ENCODE data around the gene ADD3.

The ADD3 gene

DNA sequence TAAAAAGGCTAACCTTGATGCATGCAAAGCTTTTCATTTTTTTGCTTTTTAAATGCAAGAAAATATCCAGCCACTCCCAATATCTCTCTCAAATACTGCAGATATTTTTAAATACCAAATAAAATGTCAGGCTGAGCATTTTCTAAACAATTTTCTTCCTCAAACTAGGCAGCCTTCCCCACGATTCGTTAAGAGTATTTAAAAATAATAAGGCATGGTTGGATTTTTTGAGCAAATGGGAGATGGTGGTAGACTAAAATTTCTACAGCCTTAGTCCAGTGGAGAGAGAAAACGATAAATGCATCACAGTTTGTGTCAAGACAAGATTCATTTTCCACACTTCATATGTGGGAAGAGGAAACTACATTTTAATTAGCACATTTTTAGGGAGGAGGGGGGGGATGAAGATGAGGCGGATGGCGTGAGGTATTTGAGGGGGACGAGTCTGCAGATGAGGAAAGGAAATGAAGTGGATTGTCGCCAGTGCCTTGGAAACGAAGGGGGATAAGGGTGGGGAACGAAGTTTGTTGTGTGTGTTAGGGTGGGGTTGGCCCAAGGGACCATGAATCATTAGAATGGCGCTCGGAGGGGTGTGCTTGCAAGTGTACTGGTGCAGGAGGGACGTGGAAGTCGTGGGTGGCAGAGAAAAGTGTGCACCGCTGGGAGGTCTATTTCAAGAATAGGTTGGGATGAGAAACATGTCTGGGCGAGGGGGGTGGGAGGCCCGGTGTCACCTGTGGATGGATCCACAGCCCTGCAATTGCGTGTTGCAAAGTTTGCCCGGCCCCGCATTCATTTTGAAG is 1.2 kb upstream of the ADD3 start:
- no peak for DNase-seq

DNA sequence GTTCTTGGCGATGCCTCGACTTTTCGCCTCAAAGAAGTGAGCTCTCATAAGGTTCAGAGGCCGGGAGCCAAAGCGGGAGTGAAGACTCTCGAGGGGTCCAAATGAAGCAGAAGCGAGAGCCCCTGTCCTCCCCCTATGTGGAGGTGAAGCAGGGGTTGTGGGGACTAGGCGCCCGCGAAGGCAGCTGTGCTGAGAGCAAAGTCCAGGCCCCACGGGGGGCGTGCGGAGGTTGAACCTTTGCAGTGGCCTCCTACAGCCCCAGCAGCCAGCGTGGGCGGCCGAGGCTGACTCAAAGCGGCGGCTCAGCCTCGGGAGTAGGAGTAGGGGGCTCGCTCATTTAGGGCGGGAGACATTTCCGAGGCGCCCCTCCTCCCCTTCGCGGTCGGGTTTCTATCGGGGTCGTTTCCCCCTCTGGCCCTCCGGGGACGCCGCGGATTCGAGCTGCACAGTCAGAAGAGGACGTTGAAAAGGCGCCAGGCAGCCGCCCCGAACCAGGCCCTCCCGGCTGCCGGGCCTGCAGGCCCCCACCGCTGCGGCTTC is 553 bp upstream of the ADD3 start:
- DNase-seq, result no peak

DNA sequence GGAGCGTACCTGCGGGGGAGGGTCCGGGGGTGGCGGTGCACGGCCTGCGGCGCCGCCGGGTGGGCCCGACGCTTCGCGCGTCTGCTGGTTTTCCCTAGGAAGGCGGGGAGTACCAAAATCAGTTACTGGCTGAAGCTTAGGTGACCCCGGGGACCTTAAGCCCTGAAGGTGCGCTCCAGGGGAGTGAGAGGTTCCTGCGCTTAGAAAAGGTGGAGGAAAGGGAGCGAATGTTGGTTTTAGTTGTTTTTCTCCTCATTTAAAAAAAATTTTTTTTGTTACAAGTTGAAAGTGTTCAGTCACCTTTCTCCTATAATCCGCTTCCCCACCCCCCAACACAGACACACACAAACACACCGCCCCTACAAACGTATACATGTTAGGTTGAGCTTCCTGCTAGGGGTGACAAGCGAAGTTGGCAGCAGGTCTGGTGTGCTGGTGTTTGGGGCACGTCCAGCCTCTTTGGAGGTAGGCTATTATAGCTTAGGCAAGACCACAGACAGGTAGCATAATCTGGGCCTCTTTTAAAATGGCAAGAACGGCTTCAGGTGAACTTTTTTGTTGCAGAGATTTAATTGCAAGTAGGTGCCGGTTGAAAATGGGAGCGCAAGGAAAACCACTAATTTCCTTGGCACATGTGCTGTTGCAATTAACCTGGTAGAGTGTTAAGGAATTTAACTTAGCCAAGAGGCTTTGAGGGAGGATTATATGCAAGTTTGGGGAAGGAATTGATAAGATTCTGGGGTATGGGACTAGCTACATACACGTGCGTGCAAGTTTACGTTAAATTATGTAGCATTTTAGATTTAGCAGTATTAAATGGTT is 945 bp downstream of the ADD3 start:
- DNase-seq, result no peak

DNA sequence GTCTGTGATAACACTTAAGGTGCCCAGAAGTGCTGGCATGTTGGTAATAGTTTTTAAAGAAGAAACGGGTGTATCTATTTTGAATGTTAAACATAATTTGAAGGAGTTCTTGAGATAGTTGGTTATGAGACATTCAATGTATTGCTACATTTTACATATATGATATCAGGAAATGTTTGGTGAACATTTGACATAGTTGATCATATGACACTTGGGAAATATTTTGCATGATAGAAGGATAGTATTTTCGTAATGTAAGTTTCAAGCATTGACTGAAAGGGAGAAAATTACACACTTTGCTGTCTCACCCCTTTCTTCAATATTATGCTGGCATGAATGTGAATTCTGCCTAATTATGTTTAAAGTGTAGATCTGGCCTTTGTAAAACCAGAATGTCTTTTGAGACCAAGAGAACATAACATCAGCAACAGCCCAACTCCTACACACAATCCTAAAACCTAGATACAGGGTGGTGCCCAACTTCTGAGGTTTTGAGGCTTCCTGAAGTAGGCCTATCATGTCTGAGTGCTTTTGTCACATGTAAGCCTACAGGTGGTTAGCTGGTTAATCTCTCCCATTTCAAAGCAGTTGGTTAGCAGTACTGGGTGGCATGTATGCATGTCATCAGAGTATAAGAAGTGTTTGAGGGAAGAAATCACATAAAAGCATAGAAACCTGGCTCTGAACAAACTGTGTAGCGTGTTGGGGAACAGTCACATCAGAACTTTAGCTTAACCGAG is 2.1 kb downstream of the ADD3 start:
- no peak for DNase-seq

DNA sequence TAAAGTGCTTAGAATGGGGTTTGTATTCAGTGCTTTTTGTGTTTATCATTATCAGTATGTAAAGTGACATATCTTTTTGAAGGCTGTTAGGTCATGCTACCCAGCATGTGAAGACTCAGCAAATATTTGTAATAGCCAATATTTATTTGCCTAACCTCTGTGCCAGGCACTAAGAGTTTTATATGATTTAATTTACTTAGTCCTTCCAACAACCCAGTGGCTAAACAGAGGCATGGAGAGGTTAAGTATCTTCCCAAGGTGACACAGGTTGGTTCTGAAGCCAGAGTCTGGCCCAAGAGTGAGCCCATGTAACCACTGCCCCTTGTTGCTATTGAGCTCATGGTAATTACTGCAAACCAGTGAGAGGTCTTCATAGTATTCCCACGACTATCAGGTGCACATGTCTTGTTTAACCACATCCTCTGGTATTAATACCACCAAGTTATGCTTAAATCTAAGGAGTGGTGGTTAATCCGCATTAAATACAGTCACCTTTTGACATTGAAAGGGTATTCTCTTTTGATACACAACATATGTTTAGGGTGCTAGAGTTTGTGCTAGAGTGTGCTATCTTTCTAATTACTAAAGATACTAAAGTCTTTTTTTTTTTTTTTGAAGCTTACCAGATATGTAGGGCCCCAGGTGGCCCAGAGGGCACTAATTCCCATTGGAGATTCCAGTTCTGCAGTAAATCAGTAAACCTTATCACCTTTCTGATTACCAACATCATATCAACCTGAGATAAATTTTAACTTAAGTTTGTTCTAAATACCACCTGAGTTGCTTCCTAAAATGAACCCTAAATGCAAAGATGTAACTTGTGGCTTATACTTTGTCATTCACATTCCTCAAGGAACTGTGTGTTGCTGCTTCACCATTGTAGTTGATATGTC is 2.9 kb downstream of the ADD3 start:
- no peak for DNase-seq

- DNase-seq, result no peak
Measured at GRCh38 chr10:110011681-110012080, 3.9 kb downstream of the ADD3 start.

DNA sequence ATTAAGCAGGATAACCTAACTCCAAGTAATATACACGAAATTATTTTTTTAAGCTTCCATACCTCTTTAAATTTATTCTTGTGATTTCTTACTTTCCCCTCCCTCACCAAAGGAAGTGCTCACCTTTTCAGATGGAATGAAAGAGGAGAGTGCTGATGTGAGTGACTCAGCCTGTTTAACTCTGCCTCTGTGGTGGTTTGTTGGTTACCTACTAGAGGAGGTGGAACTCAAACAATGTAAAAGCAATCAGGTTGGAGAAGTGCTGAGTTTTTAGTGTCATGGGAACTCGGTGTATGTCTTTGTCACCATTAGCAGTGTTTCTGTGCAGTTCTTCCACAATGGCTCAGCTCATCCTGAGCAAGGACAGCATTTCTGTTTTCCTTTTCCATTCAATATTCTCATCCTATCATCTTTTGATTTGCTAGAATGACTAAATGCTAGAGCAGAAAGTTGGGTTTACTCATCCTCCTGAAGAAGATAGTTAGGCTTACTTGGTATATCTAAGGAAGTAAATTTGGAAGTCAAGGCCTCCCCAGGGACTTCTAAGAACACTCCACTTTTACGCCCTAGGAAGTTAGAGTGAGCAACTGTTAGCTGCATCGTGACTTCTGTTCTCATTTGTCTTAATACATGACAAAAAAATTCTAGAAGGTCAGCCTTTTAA is 6.0 kb downstream of the ADD3 start:
- no peak for DNase-seq

GRCh38 chr10:110016039-110016438 is 8.3 kb downstream of the ADD3 start:
- no peak for DNase-seq

DNA sequence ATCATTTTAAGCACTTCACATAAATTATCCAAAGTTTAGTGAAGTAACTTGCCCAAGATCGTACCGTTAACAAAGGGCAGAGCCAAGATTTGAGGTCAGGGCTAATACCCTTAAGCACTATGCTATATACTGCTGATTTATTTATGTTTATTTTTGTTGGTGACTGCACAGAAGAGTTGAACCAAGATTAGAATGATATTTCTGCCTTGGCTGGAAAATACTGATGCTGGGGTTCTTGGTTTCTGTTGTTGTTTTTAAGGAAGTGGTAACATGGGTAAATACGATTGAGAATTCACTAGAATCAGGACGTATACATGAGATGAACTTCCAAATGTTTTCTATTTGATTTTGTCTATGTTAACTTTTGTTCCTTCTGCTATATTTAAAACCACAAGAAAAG is 9.3 kb downstream of the ADD3 start:
- no peak for DNase-seq

GRCh38 chr10:110017907-110018306 is 10.1 kb downstream of the ADD3 start:
- no peak for DNase-seq

GRCh38 chr10:110020265-110020664 is 12.5 kb downstream of the ADD3 start:
- DNase-seq, result no peak

DNA sequence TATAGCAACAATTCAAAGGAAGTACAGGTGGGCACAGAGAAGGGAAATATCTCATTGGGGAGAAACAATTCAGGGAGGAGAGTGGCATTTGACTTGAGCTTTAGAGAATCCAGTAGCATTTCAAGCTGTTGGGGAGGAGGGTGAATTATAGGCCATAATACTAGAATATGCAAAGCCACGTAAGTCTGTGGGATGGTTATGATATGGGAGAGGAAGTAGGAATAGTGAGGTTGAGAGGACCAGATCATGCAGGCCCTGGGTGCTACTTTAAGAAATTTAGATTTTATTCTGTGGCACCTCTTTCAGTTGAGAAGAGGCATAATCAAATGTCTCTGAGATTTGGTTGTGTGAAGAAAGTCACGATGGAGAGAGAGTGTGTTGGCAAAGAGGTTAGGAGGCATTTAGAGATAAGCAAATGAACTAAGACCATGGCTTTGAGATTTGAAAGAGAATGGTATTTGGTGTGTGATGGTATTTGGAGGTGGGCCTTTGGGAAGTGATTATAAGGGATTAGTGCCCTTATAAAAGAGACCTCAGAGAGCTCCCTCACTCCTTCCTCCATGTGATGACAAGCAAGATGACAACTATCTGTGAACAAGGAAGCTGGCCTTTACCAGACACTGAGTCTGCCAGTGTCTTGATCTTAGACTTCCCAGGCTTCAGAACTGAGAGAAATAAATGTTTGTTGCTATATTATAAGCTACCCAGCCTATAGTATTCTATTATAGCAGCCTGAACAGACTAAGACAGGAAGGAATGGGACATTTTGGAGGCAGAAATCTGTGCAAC is 15.1 kb downstream of the ADD3 start:
- DNase-seq, result no peak

GRCh38 chr10:110023785-110024465 is 16.1 kb downstream of the ADD3 start:
- DNase-seq, result no peak

GRCh38 chr10:110029450-110029849 is 21.7 kb downstream of the ADD3 start:
- no peak for DNase-seq

GRCh38 chr10:110032801-110033700 is 25.3 kb downstream of the ADD3 start:
- DNase-seq, result peak; percentile 53

- no peak for DNase-seq
Measured at GRCh38 chr10:110033701-110034235, 26.0 kb downstream of the ADD3 start.

DNA sequence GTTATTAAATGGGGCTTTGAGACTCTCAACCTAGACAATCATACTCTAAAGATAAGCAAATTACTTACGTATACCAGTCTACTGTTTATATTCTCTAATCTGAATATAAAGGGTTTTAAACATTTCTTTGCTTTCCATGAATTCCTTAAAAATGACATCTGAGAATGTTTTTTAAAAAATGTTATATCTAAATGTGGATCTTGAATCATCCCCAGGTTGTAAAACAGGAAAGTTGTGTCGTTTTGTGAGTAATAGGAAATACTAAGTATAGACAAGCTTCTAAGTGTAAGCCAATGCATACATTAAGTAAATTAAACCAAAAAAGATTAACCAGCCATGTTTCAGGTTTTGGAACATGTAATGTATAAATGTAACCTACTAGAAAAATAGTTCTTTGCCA is 26.8 kb downstream of the ADD3 start:
- DNase-seq, result no peak

DNA sequence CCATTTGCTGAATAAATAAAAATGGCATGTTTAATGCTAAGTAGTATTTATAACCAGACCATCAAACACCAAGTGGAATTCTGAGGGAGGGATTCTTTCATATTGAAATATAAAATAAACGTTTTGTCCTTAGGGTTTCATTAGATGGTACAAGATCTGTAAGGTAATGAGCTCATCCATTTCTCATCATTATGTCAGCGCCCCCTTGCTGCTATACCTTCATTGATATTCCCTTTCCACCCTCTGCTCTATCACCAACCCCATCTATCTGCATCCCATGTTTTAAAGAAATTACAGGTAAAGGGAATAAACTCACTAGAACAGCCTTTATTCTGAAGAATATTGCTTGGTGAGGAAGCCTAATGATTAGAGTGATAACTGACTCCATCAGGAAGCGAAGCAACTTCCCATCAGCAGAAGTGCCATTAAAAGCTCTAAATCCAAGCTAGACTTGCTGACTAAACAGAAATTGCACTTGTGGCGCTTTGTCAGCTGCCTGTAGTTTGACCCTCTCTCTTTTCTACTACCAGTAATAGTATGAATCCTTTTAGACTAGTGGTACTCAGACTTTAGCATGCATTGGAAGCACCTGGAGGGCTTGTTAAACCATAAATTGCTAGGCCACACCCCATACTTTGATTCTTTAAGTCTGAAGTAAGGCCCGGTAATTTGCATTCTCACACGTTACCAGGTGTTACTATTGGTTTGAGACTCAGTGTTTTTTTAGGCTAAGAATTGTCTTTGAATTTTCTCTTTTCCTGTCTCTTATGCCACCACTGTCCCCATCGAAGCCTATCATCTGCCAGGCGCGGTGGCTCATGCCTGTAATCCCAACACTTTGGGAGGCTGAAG is 27.5 kb downstream of the ADD3 start:
- no peak for DNase-seq
